HEK293T (cell line): ENCODE measurements around the gene ANKRD33B.

Experiments
- BHLHE40 ChIP-seq: fragments of 450-650 bp; IDR thresholded peaks from 2 replicates; pipeline ENCODE4 v1.6.1; 2016; ENCODE audit warnings: mild to moderate bottlenecking, moderate library complexity, borderline replicate concordance
- CTBP1 ChIP-seq: fragments of 450-650 bp; IDR thresholded peaks from 2 replicates; pipeline ENCODE4 v1.6.1; 2016; ENCODE audit warnings: borderline replicate concordance
- ELF4 ChIP-seq: fragments of 450-650 bp; IDR thresholded peaks from 2 replicates; pipeline ENCODE4 v1.6.1; 2017; ENCODE audit warnings: antibody characterized with exemption
- FOXM1 ChIP-seq: fragments of 450-650 bp; IDR thresholded peaks from 2 replicates; pipeline ENCODE4 v1.6.1; 2017; ENCODE audit warnings: mild to moderate bottlenecking, borderline replicate concordance
- SP1 ChIP-seq: fragments of 450-650 bp; IDR thresholded peaks from 2 replicates; pipeline ENCODE4 v1.6.1; 2017
- TARDBP ChIP-seq: fragments of 450-650 bp; IDR thresholded peaks from 2 replicates; pipeline ENCODE4 v1.6.1; 2016

- TF ChIP-seq SP1 = no peak
- no peak for TF ChIP-seq FOXM1
- TF ChIP-seq BHLHE40 = no peak
- TF ChIP-seq CTBP1 = no peak
- no peak for TF ChIP-seq TARDBP
- no peak for TF ChIP-seq ELF4
These were observed 53.2 kb downstream of the ANKRD33B start for GRCh38 chr5:10617103-10617502.
